22Rv1 (cell line): ENCODE measurements around the gene EVA1A.

ENCODE experiments used
- CTCF ChIP-seq: fragments of 450-650 bp; IDR thresholded peaks from 2 replicates; pipeline ENCODE4 v1.5.1; 2017; ENCODE audit warnings: mild to moderate bottlenecking
- ZFX ChIP-seq: fragments of 450-650 bp; IDR thresholded peaks from 2 replicates; pipeline ENCODE4 v1.6.1; 2017; ENCODE audit warnings: antibody characterized with exemption, borderline replicate concordance

GRCh38 chr2:75537658-75538057 lies 23.1 kb downstream of the EVA1A start:
- TF ChIP-seq CTCF: no peak
- no peak for TF ChIP-seq ZFX
